Measurements from ENCODE around the gene RTL1. TPM values are rescaled to one million over a fixed set of nuclear protein-coding genes. Genes with fewer than 3 reads are reported as not detected.

The RTL1 gene
- total and polyA plus RNA-seq, 8 donors, result not detected

- Histone ChIP-seq H3K9me3 (no peaks in the 10 kb centered on the region), H3K27me3 (peaks cover 0 to 37% (median 0%) of the 10 kb centered on the region in 3 donors), H3K27ac (no peak overlapping the region), H3K36me3 (no peaks in the 10 kb centered on the region), H3K4me3 (no peak overlapping the region), H3K4me1 (peaks cover 0 to 5% (median 0%) of the 10 kb centered on the region in 4 donors)
- intact Hi-C loops (cut with DNase I; ENCODE audit: low total_unique reads), result no loop called here
- WGBS, 5 donors, result 70 to 88% (median 85%) methylated on average over 10 of the region's 10 CpGs
- TF ChIP-seq POLR2A (IDR thresholded peaks at IDR 0.05) (no peak), CTCF (IDR thresholded peaks at IDR 0.05) (no peak), POLR2AphosphoS5 (IDR thresholded peaks at IDR 0.05) (no peak), EP300 (IDR thresholded peaks at IDR 0.05) (no peak)
- DNase-seq, result peak in 1 of 2 donors; percentile 9
These were observed 12.5 kb downstream of the RTL1 start for GRCh38 chr14:100891051-100891450.

GRCh38 chr14:100890061-100890850, 13.3 kb downstream of the RTL1 start:
- H3K9me3 ChIP-seq, result no peaks in the 10 kb centered on the region
- TF ChIP-seq POLR2AphosphoS5 (IDR thresholded peaks at IDR 0.05) (no peak), EP300 (IDR thresholded peaks at IDR 0.05) (no peak)
- H3K36me3 ChIP-seq, result no peaks in the 10 kb centered on the region
- H3K4me3 ChIP-seq, result no peak overlapping the region
- DNase-seq, result peak in 1 of 2 donors; percentile 17
- intact Hi-C loops (cut with DNase I; ENCODE audit: low total_unique reads), result no loop called here
- H3K4me1 ChIP-seq, result peaks cover 0 to 5% (median 0%) of the 10 kb centered on the region in 4 donors
- H3K27me3 ChIP-seq, result peaks cover 0 to 33% (median 0%) of the 10 kb centered on the region in 3 donors
- no peak overlapping the region for H3K27ac ChIP-seq
- 79 to 81% (median 80%) methylated on average over 8 of the region's 8 CpGs for WGBS, 5 donors

- DNase-seq, result peak in 1 of 2 donors; percentile 8
- no peak overlapping the region for H3K27ac ChIP-seq
- H3K27me3 ChIP-seq, result peaks cover 0 to 32% (median 0%) of the 10 kb centered on the region in 3 donors
- H3K4me3 ChIP-seq, result no peak overlapping the region
- no peaks in the 10 kb centered on the region for H3K36me3 ChIP-seq
- H3K4me1 ChIP-seq, result peaks cover 0 to 5% (median 0%) of the 10 kb centered on the region in 4 donors
- intact Hi-C loops (cut with DNase I; ENCODE audit: low total_unique reads), result no loop called here
- TF ChIP-seq CTCF (IDR thresholded peaks at IDR 0.05) (no peak), POLR2AphosphoS5 (IDR thresholded peaks at IDR 0.05) (no peak), POLR2A (IDR thresholded peaks at IDR 0.05) (no peak), EP300 (IDR thresholded peaks at IDR 0.05) (no peak)
- H3K9me3 ChIP-seq, result no peaks in the 10 kb centered on the region
- WGBS, 5 donors, result 92 to 96% (median 94%) methylated on average over 6 of the region's 6 CpGs
These were observed 13.9 kb downstream of the RTL1 start for GRCh38 chr14:100889641-100890040.

- no peak for DNase-seq
- H3K27ac ChIP-seq, result no peak overlapping the region
- H3K4me1 ChIP-seq, result peaks cover 0 to 5% (median 0%) of the 10 kb centered on the region in 4 donors
- TF ChIP-seq POLR2A (IDR thresholded peaks at IDR 0.05) (no peak), EP300 (IDR thresholded peaks at IDR 0.05) (no peak), POLR2AphosphoS5 (IDR thresholded peaks at IDR 0.05) (no peak)
- no peaks in the 10 kb centered on the region for H3K9me3 ChIP-seq
- WGBS, 5 donors, result 37 to 55% (median 47%) methylated on average over 5 of the region's 5 CpGs
- no peak overlapping the region for H3K4me3 ChIP-seq
- H3K27me3 ChIP-seq, result peaks cover 0 to 32% (median 0%) of the 10 kb centered on the region in 3 donors
- intact Hi-C loops (cut with DNase I; ENCODE audit: low total_unique reads), result no loop called here
- H3K36me3 ChIP-seq, result peaks cover 0 to 4% (median 0%) of the 10 kb centered on the region in 4 donors
These were observed 14.7 kb downstream of the RTL1 start for GRCh38 chr14:100888789-100889315.

- Histone ChIP-seq H3K9me3 (no peaks in the 10 kb centered on the region), H3K4me1 (peaks cover 0 to 5% (median 0%) of the 10 kb centered on the region in 4 donors), H3K27me3 (peaks cover 0 to 32% (median 0%) of the 10 kb centered on the region in 3 donors), H3K4me3 (no peak overlapping the region), H3K36me3 (peaks cover 0 to 8% (median 4%) of the 10 kb centered on the region in 4 donors), H3K27ac (no peak overlapping the region)
- 53 to 75% (median 65%) methylated on average over 6 of the region's 6 CpGs for WGBS, 5 donors
- peak in 1 of 2 donors; percentile 76 for DNase-seq
- TF ChIP-seq CTCF (IDR thresholded peaks at IDR 0.05) (no peak), POLR2AphosphoS5 (IDR thresholded peaks at IDR 0.05) (no peak), POLR2A (IDR thresholded peaks at IDR 0.05) (no peak), EP300 (IDR thresholded peaks at IDR 0.05) (no peak)
- intact Hi-C loops (cut with DNase I; ENCODE audit: low total_unique reads), result no loop called here
These were observed 15.7 kb downstream of the RTL1 start for GRCh38 chr14:100887728-100888335.

All from stomach (tissue), 9 donors.